HG02852 (cell line): ENCODE results near the gene TMTC2.

Experiments used
- ATAC-seq: cut with Tn5 transposase; IDR thresholded peaks from one replicate; pipeline ENCODE4 v1.9.1; 2021; ENCODE audit warnings: mild to moderate bottlenecking, moderate library complexity; ENCODE audit not compliant: unreplicated experiment

Gene TMTC2

DNA sequence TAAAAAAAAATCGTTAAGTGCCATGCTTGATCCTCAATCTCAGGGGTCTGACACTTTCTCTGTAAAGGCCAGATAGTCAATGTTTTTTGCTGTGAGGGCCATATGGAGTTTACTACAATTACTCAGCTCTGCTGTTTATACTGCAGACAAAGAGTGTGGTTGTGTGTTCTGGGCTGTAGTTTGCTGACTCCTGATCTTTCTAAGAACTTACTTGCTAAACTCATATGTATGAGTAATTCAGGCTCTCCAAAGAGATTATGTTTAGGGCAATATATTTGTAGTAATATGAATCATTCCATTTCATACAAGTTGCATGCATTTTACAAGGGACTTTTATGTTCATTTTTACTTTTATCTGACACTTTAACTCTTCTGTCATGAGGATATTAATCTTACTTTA lies 188.2 kb downstream of the TMTC2 start:
- no peak for ATAC-seq

DNA sequence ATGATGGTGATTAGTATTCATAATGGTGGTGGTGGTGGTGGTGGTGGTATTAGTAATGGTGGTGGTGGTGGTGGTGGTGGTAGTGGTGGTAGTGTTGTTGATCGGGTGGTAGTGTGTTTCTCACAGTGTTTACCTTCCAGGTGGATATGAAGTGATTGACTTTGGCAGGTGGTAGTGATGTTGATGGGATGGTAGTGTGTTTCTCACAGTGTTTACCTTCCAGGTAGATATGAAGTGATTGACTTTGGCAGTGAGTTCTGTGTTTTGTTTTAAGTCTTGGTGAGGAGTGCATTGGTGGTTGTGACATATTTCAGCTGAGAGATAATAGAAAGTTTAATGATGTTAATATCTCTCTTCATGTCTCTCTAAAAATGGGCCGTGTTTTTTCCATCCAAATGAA lies 189.4 kb downstream of the TMTC2 start:
- no peak for ATAC-seq

DNA sequence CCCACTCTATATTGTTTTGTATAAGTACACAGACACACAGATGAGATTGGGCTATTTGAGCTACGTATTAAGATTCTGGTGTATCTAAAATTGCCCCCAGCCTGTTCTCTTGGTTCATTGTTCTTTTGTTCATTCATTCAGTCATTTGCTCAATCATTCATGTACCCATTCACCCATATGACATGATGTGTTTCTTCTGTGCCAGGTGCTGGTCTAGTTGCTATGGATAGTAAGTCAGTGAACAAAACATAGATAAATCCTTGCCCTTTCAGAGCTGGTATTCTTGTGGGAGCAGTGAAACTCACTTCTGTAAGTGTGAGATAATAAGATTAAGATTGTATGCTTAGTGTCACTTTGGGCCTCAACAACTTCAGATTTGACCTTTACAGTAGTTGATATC lies 191.3 kb downstream of the TMTC2 start:
- no peak for ATAC-seq

DNA sequence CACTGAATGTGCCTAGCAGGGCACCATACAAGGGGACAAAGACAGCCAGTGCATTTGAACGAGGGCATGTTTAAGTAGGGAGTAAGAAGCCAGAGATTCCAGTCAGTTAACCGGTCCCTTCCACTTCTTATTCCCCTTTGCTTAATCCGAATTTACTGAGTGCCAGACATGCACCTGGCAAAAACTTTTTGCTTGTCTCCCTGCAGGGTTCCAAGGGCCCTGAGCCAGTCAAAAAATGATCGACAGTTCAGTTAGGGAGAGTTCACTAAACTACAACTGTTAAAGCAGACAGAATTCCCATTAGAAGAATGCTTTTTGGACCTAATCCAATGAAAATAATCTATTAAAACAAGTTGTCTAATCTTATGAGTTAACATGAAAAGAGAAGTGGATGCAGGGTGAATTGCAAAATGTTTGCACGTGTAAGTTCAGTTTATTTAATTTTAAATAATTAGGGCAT lies 193.8 kb downstream of the TMTC2 start:
- no peak for ATAC-seq

DNA sequence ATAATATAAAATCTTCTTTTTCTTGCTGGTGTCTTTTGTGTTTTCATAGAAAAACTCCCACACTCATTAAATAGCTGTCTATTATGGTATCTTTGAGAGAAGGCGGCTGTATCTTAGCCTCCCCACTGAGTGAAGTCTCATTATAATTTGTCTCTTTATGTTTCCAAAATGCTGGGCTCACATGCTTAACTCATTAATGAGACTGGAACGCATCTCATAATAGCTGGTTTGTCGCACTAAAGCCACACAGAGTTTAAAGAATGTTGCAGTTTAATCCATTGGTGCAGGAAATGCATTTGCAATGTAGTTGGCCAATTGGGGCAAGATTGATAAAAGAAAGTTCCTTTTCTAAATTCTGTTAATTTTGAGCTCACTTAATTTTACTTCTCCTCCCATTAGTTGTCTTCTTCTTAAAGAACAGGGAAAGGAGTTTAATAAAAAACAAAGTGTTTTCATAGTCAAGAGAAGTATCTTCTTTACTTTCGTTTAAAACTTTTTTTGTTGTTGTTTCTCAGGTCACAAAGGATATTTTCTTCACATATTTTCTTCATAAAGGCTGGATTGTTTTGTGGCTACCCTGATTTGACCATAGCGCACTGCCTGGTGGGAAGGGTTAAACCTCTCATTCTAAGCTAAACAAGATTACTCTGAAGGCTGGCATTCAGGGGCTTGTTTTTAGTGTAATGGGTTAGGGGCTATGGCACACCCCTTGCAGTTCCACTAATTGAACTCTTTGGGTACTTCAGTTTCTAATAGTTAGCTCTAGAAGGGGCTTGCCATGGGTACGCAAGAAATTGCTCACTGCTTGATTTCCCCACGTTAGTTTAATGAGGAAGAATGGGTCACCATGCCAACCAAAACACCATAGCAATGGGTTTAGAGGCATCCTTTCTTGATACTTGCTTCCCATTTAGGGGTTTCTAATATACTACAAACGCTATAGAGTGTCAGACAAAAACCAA lies 197.0 kb downstream of the TMTC2 start:
- no peak for ATAC-seq

DNA sequence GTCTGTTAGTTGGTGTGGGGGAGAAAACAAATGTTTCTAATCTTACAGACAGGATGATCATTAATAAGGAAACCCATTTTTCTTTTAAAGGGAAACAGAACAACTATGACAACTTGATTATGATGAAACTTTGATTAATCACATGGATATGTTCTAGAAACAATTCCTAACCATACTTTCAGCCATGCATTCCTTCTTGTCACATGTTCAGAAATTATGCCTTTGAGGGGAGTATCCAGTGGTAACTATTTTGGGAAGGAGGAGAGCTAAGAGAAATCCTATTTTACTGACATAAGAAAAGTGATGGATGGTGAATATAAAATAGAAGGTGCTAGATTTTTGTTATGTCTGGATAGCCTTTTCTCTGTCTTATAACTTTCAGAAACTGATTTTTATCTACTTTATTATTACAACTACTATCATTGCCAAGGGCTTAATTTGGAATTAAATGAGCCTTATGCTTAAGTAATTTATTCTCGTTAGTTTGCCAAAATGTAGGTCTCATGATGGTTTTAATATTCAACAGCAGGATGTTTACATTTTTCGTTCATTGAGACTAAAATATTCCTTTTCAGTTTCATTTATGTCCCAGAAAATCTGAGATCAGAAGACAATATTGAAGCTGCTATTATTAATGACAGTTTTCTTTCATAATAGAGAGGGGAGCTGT lies 200.1 kb downstream of the TMTC2 start:
- no peak for ATAC-seq

DNA sequence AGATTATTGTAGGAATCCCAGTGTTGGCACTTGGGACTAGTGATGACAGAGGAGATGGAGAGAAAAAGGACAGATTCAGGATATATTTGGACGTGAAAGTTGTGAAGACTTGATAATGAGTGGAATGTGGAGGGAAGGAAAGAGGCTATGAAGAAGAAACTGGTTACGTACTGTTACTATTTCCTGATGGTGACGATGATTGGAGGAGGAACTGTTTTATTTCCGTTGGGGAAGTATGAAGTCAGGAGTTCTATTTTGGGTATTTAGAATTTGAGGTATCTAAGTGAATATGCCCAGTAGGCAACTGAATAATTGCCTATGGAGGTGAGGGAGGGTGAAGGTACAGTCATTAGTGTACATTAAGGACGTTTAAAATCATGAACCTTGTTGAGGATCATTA lies 207.2 kb downstream of the TMTC2 start:
- ATAC-seq, result no peak

DNA sequence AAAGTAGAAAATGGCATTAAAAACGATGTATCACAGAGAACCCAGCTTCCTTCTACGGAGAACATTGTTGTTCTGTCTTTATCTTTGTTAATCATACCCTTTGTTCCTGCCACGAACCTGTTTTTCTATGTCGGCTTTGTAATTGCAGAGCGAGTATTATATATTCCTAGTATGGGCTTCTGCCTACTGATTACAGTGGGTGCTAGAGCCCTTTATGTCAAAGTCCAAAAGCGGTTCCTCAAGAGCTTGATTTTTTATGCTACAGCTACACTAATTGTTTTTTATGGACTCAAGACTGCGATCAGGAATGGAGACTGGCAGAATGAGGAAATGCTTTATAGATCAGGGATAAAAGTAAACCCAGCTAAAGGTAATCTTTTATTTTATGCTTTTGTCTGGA lies 209.6 kb downstream of the TMTC2 start:
- ATAC-seq, result no peak

DNA sequence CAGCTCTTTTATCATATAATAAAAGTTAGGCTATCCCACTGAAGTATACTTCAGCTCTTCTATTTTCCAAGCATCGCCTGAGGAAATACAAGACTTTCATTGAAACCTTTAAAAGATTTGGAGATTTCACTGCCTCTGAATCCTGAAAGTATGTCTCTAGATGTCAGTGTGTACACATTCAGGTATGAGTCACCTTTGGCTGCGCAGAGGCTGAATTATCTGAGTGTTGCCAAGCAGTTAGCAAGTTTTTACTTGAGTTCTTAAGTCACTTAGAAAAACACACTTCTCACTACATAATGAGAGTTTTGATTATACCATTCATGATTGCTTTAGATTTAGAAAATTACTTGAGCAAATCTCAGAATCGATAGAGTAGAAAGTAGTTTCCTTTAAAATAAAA lies 210.3 kb downstream of the TMTC2 start:
- ATAC-seq, result no peak

DNA sequence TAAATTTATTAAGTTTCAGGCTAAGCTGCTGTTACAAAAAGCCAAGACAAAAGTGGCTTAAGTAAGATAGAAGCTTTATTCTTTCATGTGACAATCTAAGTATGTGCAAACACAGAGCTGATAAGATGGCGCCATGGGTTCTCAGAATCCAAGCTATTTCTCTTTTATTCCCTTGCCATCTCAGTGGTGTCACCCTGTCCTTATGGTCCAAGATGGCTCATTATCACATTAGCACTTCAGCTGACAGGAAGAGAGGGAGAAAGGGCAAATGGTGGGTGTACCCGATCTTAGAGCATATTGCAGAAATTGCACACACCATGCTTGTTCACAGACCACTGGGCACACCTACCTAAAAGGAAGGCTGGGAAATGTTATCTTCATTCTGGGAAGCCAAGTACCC lies 211.7 kb downstream of the TMTC2 start:
- ATAC-seq, result no peak

DNA sequence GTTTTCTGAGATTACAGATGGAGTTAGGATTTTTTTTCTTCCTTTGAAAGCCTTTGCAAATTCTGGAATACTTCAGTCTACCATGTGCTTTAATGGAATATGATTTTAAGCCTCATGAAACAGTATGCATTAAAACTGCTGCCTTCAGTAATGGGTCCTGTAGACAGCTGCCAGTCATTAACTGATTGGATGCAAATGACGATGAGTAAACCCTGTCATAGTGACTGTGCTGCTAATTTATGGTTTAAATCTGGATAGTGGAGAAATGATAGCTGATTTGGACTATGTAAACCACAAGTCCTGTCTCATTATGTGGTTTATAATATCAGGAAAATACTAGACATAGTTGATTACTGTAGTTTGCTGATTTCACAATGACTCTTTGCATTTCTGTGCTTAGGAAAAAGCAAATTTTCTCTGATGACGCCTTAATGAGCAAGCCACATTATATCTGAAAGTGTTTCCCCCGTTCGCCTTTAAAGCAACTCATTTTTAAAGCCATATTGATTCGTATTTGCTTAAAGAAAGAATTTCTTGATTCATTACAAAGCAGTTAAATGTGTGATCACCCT lies 217.6 kb downstream of the TMTC2 start:
- ATAC-seq, result no peak

DNA sequence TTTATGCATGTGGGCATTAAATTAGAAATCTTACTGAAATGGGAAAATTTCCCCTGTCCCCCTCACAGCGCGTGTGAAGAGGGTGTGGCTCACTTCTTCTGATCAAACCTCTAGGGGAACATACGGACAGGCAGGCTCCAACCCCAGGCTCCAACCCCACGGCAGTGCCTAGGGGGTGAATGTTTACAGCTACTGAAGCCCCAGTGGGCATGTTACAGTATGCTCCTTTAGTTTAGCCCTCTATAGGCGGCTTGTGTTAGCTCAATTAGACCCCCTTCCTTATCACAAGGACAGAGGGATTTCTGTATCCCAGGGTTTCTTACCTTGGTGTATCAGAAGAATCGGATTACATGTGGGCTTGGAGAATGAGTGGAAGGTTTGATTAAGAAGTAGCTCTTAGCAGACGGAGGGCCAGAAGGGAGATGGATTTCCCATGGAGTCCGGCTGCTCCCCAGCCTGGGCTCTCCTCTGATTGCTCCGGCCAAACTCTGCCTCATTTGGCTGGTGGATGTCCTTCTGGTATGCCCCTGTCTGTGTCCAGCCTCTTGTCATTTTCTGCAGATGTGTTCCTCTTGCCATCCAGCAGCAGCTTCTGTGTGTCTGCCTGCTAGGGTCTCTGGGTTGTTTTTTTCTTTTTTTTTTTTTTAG lies 223.7 kb downstream of the TMTC2 start:
- ATAC-seq, result no peak

DNA sequence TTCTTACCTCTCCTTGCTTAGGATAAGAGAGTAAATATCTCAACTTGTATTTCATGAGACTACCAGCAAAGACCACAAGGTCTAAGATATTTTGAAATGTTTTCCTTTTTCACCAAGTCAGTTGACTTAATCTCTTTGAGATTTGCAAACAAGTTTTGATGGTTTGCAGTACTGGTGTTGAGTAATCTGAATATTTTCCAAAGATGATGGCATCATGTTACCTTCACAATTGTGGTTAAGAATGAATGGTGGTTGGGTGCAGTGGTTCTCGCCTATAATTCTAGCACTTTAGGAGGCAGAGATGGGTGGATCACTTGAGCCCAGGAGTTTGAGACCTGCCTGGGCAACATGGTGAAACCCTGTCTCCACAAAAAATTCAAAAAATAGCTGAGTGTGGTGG lies 225.7 kb downstream of the TMTC2 start:
- ATAC-seq, result no peak

DNA sequence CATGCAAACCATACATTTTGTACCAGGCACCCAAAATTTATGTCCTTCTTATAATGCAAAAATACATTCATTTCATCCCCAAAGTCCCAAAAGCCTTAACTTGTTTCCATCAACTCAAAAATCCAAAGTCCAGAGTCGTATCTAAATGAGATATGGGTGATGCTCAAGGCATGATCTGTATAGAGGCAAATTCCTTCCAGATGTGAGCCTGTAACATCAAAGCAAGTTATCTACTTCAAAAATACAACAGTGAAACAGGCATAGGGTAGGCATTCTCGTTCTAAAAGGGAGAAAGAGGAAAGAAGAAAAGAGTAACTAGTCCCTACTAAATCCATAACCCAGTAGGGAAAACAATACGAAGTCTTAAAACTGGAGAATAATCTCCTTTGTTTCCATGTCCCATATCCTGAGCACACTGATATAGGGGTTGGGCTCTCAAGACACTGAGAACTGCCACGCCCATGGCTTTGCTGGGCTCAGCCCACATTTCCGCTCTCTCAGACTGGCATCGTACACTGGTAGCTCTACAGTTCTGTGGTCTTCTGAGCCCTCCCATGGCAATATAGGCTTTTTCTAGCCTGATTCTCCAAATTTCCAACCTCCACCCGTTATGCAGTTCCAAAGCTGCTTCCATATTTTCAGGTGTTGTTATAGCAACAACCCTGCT lies 232.8 kb downstream of the TMTC2 start:
- ATAC-seq, result no peak

DNA sequence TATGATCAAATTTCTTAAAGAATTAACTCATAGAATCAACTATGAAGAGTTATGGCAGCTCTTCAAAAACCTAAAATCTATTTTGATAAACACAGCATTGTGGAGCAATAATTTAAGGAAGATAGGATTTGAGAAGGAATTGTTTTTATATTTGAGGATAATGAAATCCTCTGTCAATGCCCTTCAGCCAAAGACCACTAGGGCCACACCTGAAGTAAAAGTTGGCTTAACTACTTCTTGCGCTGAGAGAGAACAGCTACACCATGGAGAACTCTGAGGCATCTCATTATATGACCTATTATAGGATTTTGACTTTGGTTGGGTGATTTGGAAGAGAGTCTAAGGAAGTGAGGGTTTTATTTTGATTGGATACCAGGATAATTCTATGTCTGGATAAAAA lies 237.2 kb downstream of the TMTC2 start:
- no peak for ATAC-seq

DNA sequence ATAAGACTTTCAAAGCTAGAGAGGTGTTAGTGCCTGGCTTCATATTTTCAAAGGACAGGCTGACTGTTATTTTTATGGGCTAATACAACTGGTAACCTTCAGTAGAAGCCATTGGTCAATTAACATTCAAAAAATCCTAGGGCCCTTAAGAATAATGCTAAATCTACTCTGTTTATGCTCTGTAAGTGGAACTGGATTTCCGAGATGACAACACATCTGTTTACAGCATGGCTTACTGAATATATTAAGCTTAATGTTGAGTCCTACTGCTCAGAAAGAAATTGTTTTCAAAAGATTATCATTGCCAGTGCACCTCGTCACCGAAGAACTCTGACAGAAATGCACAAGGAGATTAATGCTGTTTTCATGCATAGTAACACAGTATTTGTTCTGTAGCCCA lies 239.9 kb downstream of the TMTC2 start:
- ATAC-seq, result no peak

DNA sequence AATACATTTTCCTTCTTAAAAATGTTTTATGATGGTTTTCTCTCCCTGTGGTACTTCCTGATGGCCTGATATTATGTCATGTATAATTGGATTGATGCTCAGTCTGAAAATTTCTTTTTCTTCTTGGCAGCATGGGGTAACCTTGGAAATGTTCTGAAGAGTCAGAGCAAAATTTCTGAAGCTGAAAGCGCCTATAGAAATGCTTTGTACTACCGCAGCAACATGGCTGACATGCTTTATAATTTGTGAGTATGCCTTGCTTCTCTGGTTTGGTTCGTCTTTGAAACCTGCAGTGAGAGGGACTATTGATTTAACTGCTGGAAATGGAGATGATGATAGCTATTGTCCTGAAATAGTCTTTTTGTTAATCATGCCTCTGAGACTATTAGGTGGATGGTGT lies 243.6 kb downstream of the TMTC2 start:
- no peak for ATAC-seq

DNA sequence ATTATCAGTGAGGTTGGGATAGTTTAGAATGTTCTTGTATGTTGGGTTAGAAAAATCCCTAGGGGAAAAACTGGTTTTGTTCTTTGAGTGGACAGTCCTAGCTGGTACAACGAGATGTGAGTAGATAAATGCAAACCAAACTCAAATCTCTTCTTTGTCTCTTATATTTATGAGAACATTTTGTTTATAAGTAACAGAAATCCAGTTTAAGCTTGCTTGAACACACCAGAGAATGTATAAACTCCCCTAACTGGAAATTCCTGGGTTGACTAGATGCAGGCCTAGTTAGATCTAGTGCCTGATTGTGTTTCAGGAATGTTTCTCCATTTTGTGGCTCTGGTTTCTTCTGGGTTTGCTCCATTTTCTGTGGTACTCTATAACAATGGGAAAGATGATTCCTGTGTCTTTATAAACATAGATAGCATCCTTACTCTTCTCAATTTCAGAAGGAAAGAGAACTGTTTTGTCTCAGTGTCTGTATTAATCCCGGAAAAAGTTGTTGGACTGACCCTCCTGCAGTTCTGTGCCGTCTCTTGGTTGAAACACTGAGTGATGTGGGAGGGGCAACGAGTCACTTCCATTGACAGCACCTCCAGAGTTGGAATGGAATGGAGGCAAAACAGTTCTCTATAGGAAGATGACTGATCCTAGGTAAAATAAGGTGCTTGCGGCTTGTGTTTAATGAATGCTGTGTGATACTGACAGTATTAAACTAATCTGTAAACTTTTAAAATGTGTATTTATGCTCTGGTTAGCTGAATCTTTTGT lies 244.8 kb downstream of the TMTC2 start:
- ATAC-seq, result no peak

DNA sequence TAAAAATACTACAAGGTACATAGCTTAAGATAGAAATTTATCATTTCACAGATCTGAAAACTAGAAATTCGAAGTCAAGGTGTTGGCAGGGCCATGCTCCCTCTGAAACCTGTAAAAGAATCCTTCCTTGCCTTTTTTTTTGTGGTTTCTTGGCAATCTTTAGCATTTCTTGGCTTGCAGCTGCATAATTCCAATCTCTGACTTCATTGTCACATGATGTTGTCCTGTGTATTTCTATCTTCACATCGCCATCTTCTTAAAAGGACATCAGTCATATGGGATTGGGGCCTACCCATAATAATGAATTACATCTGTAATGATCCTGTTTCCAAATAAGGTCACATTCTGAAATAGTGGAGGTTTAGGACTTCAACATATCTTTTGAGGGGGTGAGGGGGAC lies 250.4 kb downstream of the TMTC2 start:
- ATAC-seq, result no peak

DNA sequence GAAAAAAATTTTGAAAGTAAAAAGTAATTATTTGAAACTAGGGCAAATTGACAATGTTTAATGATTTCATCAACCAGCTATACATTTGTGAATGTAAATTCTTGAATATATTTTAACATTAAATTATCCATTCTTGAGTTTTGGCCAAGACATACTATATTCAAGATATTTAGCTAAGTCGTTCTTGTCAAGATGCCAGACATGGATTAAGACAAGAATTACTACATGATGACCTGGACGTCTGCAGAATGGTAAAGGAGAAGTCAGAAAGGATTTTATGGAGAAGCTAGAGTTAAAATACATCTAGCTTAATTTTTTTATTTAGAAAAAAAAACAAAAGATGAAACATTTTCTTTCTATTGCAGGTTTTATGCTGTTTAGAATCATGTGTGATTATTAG lies 255.8 kb downstream of the TMTC2 start:
- no peak for ATAC-seq
